HFF-Myc (cell line): ENCODE measurements around the gene PID1.

ENCODE experiments used
- DNase-seq: peaks from one replicate; pipeline ENCODE4 v3.0.0-alpha.2; 2011; ENCODE audit warnings: low read depth; ENCODE audit errors: extremely low read depth
- H3K4me3 ChIP-seq: replicated peaks from 2 replicates; pipeline ENCODE4 v1.5.1; 2011; ENCODE audit warnings: low read depth, mild to moderate bottlenecking, control low read depth, low read length
- CTCF ChIP-seq: IDR thresholded peaks from 2 replicates; pipeline ENCODE4 v1.5.1; 2012; ENCODE audit warnings: mild to moderate bottlenecking, low read depth, low read length, control low read depth; ENCODE audit errors: missing control alignments

PID1 gene

GRCh38 chr2:229054311-229054710, 216.8 kb downstream of the PID1 start:
- no peak for DNase-seq
- H3K4me3 ChIP-seq: no peak overlapping the region
- TF ChIP-seq CTCF: no peak

GRCh38 chr2:229051798-229052197, 219.3 kb downstream of the PID1 start:
- H3K4me3 ChIP-seq: no peak overlapping the region
- DNase-seq: no peak
- no peak for TF ChIP-seq CTCF

GRCh38 chr2:229050133-229050532, 221.0 kb downstream of the PID1 start:
- no peak overlapping the region for H3K4me3 ChIP-seq
- TF ChIP-seq CTCF: no peak
- peak; percentile 32 for DNase-seq

- DNase-seq: no peak
- TF ChIP-seq CTCF: no peak
- H3K4me3 ChIP-seq: no peak overlapping the region
These were observed 223.0 kb downstream of the PID1 start for GRCh38 chr2:229048134-229048533.

- no peak for DNase-seq
- TF ChIP-seq CTCF: no peak
- H3K4me3 ChIP-seq: no peak overlapping the region
These were observed 225.4 kb downstream of the PID1 start for GRCh38 chr2:229045671-229046070.

GRCh38 chr2:229044581-229044980, 226.5 kb downstream of the PID1 start:
- no peak for DNase-seq
- TF ChIP-seq CTCF: no peak

GRCh38 chr2:229043681-229044080, 227.4 kb downstream of the PID1 start:
- no peak overlapping the region for H3K4me3 ChIP-seq
- DNase-seq: no peak
- no peak for TF ChIP-seq CTCF

More at GRCh38 chr2:229044581-229044980, 226.5 kb downstream of the PID1 start:
- H3K4me3 ChIP-seq: no peak overlapping the region
